ENCODE results near the gene MAP3K10.

GRCh38 chr19:40219721-40220276, 28.6 kb downstream of the MAP3K10 start:
- no peak for TF ChIP-seq POLR2AphosphoS5 (IDR thresholded peaks at IDR 0.05; ENCODE audit: low read depth, low read length)
- no peak for TF ChIP-seq POLR2A (IDR thresholded peaks at IDR 0.05; ENCODE audit: low read depth, low read length)
- no peak for TF ChIP-seq SPI1 (IDR thresholded peaks at IDR 0.05; ENCODE audit: low read depth, low read length)

Measured in GM12891 (cell line).